ENCODE data around the gene GOLT1B.

Gene GOLT1B

DNA sequence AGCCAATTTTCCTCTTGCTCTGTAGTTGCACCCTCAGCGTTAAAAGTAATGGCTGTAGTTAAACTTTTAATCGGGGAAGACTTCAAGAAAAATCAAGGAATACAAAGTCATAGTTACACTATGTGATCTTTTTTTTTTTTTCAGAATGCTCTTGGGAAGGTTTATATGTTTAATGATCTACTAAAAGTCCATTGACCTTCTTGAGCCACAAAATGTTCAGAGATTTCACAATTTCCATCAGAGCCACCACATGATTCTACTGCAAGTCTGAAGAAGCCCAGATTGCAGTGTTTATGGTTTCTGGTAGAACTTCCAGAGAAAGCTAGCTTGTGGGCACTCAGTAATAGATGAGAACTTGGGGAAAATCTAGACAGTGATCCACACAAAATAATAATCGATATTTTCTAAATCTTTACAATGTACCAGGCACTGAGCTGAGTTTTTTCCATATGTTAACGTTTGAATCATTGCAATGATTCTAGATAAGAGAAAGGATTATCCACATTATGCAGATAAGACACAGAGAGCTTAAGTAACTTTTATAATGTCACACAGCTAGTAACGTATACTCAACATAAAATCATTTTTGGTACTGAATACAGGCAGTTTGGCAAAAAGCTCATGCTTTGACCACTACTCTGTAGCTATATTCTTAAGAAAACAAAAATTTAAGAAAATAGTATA lies 64.8 kb downstream of the GOLT1B start:
- in situ Hi-C loops (cut with HindIII; ENCODE audit: low sequenced_read_pairs), result no loop called here
- no peak overlapping the region for H3K4me3 ChIP-seq (ENCODE audit: low read depth, low read length)
- TF ChIP-seq, protein P1, sequence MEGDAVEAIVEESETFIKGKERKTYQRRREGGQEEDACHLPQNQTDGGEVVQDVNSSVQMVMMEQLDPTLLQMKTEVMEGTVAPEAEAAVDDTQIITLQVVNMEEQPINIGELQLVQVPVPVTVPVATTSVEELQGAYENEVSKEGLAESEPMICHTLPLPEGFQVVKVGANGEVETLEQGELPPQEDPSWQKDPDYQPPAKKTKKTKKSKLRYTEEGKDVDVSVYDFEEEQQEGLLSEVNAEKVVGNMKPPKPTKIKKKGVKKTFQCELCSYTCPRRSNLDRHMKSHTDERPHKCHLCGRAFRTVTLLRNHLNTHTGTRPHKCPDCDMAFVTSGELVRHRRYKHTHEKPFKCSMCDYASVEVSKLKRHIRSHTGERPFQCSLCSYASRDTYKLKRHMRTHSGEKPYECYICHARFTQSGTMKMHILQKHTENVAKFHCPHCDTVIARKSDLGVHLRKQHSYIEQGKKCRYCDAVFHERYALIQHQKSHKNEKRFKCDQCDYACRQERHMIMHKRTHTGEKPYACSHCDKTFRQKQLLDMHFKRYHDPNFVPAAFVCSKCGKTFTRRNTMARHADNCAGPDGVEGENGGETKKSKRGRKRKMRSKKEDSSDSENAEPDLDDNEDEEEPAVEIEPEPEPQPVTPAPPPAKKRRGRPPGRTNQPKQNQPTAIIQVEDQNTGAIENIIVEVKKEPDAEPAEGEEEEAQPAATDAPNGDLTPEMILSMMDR (IDR thresholded peaks at IDR 0.05; ENCODE audit: low read depth, low read length, missing control alignments), result no peak
- DNase-seq (ENCODE audit: low read depth), result no peak

GRCh38 chr12:21566907-21567394 lies 65.4 kb downstream of the GOLT1B start:
- TF ChIP-seq, protein P1 (IDR thresholded peaks at IDR 0.05; ENCODE audit: low read depth, low read length, missing control alignments), result no peak
- no peak overlapping the region for H3K4me3 ChIP-seq (ENCODE audit: low read depth, low read length)
- in situ Hi-C loops (cut with HindIII; ENCODE audit: low sequenced_read_pairs), result no loop called here
- DNase-seq (ENCODE audit: low read depth), result no peak

Data from astrocyte of the cerebellum (primary cell).